ENCODE results near the gene RASAL1.

Gene RASAL1

GRCh38 chr12:113070117-113070906, 65.2 kb downstream of the RASAL1 start:
- peak in 1 of 5 donors; percentile 32 for DNase-seq

GRCh38 chr12:113069751-113070116, 65.8 kb downstream of the RASAL1 start:
- DNase-seq = no peak

- no peak for DNase-seq
Measured at GRCh38 chr12:113069149-113069548, 66.4 kb downstream of the RASAL1 start.

GRCh38 chr12:113067987-113068935, 67.3 kb downstream of the RASAL1 start:
- DNase-seq = no peak

- DNase-seq = no peak
Measured at GRCh38 chr12:113066813-113067400, 68.7 kb downstream of the RASAL1 start.

- no peak for DNase-seq
Measured at GRCh38 chr12:113065126-113066007, 70.2 kb downstream of the RASAL1 start.

- no peak for DNase-seq
Measured at GRCh38 chr12:113064395-113065125, 71.0 kb downstream of the RASAL1 start.

GRCh38 chr12:113063396-113064350, 71.9 kb downstream of the RASAL1 start:
- no peak for DNase-seq

- no peak for DNase-seq
Measured at GRCh38 chr12:113062502-113063395, 72.8 kb downstream of the RASAL1 start.

GRCh38 chr12:113061061-113061694, 74.4 kb downstream of the RASAL1 start:
- no peak for DNase-seq

GRCh38 chr12:113060336-113060960, 75.1 kb downstream of the RASAL1 start:
- DNase-seq = no peak

GRCh38 chr12:113059071-113059595, 76.4 kb downstream of the RASAL1 start:
- no peak for DNase-seq

GRCh38 chr12:113058553-113058952, 77.0 kb downstream of the RASAL1 start:
- DNase-seq = no peak

GRCh38 chr12:113057565-113058485, 77.7 kb downstream of the RASAL1 start:
- no peak for DNase-seq

- peak in 3 of 5 donors; percentile 24 to 34 (median 28) for DNase-seq
Measured at GRCh38 chr12:113056631-113057488, 78.7 kb downstream of the RASAL1 start, which contains the start of gene DTX1. TSS of gene DTX1 (plus strand) at chr12:113056730. CDS start at chr12:113058193, 1,463 bp downstream.

GRCh38 chr12:113056381-113056630, 79.3 kb downstream of the RASAL1 start:
- DNase-seq = no peak

All from T-helper 1 cell (primary cell).